ENCODE measurements around the gene SMIM23.

GRCh38 chr5:171762021-171762608 is 23.5 kb upstream of the SMIM23 start:
- no peak for TF ChIP-seq CTCF (IDR thresholded peaks at IDR 0.05; ENCODE audit: extremely low read depth in 1 of 2, insufficient read depth in 1 of 2, low read depth in 1 of 2, low read length in 2 of 2)
- no peak for TF ChIP-seq MAX (IDR thresholded peaks at IDR 0.05; ENCODE audit: insufficient read depth, insufficient read length)
- no peak for TF ChIP-seq POLR2A (IDR thresholded peaks at IDR 0.05; ENCODE audit: low read depth, low read length)
- no peak for TF ChIP-seq EZH2 (IDR thresholded peaks at IDR 0.05; ENCODE audit: borderline replicate concordance, low read depth, low read length, severe bottlenecking)
- TF ChIP-seq FOS (IDR thresholded peaks at IDR 0.05; ENCODE audit: borderline replicate concordance, insufficient read depth, low read length) = no peak
